Gastroesophageal sphincter (tissue), 3 donors: ENCODE measurements around the gene TBC1D1.
A peak's percentile ranks its signal among the peaks of the same experiment; 100 is the strongest.

Experiments used
- CTCF ChIP-seq, 4 experiments: fragments of 200-600 bp in 2 of 4; fragments of 450-650 bp in 2 of 4; sonication (generic) in 1 of 4; IDR thresholded peaks; one replicate each; pipeline ENCODE4 v1.5.1; 2017 to 2019; ENCODE audit warnings: antibody characterized with exemption in 4 of 4, mild to moderate bottlenecking in 2 of 4, moderate library complexity in 2 of 4
- EP300 ChIP-seq: sonication (generic); formaldehyde crosslinking; IDR thresholded peaks from one replicate; pipeline ENCODE4 v1.6.1; 2017; ENCODE audit warnings: antibody characterized with exemption, mild to moderate bottlenecking
- POLR2A ChIP-seq, 2 donors: fragments of 450-650 bp; IDR thresholded peaks; one replicate each; pipeline ENCODE4 v1.6.1; 2017; ENCODE audit warnings: antibody characterized with exemption in 2 of 2, mild to moderate bottlenecking in 2 of 2, moderate library complexity in 1 of 2
- POLR2AphosphoS5 ChIP-seq: sonication (generic); formaldehyde crosslinking; IDR thresholded peaks from one replicate; pipeline ENCODE4 v1.6.1; 2017; ENCODE audit warnings: antibody characterized with exemption

- TF ChIP-seq CTCF (IDR thresholded peaks at IDR 0.05) (no peak), EP300 (no peak), POLR2AphosphoS5 (peak; percentile 5), POLR2A (IDR thresholded peaks at IDR 0.05) (no peak)
These were observed 159.9 kb downstream of the TBC1D1 start for GRCh38 chr4:38050560-38051350.
